SIG-M5 (cell line): ENCODE measurements around the gene HSPB3.
"Not testable (repeated sequence)": the region's sequence is repeated elsewhere in the genome, so short reads cannot be mapped to it uniquely, and the experiment has no call there.

Experiments
- DNase-seq: peaks from one replicate; lab custom pipeline; 2025; lab: John Stamatoyannopoulos, UW

HSPB3 gene

DNA sequence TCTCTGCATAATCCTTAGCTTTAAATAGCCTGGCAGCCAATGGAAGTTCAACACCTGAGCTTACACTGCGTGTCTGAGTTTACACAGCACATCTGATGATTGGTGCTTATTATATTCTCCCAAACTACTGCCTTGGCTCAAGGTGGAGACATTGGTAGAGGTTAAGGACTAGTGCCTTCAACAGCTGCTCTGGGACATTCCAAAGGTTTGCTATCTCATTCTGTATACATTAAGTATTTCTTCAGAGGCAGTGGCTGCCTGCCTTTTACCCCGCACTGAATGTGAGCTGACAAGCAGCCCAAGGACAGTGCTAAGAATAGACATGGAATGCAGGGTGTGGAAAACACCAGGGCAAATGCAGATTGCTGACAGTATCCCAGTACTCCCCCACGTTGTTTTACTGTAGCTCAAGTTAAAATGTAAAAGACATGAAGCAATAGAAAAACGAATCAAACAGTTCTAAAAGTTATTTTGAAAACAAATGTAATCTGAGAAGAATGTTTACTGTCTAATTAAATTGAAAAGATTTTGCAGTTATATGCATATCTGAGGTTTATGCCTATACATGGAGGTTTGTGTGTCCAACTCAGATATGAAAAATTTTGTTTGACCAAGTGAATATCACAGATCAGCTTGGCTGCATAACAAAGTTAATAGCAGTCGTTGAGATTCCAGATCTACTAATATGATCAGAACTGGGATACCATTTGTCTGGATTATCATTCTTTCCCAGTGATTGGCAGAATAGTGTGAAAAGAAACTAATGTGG is 1.8 kb downstream of the HSPB3 start:
- DNase-seq, result no peak

DNA sequence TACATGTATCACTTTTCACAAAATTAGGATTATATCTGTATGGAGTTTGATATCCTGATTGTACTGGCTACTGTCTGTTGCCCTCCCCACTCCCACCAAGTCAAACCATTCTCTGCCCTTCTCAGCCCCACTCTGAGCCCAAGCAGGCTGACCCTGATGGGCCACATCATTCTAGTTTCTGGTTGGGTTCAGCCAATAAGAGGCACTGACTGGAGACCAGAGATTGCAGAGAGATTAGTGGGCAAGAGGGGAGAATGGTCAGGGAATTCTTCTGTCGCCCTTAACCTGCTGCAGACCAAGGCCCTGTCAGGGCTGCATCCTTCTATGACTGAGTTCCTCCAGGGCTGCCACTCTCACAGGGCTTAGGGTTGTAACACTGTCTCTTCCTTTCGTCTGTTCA is 2.7 kb downstream of the HSPB3 start:
- no peak for DNase-seq

DNA sequence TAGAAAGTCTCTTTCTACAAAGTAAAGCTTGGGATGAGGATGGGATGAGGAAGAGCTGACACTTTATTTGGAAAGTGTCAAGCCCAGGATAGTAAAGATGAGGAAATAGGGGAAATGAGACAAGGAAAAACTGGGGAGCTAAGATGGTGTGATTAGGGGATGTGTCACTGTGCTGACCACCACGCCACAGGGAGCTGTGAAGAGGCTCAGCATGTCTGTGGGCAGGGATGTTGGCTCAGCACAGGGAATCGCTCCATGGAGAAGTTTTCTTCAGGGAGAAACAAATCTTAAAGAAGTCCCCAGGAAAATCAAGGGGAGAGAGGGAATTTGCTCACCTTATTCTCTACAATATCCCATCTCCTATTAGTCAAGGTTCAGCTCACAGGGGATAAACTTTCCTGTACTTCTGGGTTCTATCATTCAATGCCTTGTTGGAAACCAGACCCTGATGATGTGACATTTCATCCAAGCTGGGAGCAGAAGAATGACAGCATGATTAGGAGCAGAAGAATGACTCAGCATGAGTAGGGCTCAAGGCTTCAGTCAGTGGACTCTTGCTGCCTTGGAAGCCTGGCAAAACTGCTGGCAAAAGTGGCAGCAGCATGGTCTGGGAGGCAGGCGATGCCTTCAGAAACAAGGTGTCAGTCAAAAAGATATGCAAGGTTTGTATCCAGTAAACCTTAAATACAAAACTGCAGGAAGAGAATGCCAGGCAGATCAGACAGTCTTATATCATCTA is 4.9 kb downstream of the HSPB3 start:
- DNase-seq, result no peak

DNA sequence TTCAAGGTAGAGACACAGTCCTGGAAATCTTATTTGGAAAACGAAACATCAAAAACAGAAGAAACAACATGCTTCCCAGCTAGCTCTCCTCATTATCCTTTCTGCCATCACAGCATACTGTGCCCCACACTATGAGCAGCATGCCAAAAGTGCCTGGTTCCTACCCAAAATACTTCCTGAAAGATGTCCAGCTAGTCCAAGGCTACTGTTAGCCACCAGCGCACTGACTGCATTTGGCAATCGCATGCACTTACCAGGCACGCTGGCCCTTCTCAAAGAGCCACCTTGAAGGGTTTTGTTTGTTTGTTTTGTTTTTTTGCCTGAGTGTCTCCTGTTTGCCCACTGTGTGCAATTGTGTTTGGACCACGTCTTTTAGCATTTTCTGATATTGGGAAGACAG is 6.8 kb downstream of the HSPB3 start:
- no peak for DNase-seq

DNA sequence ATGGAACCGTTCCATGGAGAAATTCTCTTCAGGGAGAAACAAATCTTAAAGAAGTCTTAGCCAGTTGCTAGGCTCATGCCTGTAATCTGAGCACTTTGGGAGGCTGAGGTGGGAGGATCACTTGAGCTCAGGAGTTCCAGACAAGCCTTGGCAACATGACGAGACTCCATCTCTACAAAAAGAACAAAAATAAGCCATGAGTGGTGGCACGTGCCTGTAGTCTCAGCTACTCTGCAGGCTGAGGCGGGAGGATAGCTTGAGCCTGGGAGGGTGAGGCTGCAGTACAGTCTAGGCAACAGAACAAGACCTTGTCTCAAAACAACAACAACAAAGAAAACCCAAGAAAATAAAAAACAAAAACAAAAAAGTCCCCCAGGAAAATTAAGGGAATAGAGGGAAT is 8.2 kb downstream of the HSPB3 start:
- no peak for DNase-seq

DNA sequence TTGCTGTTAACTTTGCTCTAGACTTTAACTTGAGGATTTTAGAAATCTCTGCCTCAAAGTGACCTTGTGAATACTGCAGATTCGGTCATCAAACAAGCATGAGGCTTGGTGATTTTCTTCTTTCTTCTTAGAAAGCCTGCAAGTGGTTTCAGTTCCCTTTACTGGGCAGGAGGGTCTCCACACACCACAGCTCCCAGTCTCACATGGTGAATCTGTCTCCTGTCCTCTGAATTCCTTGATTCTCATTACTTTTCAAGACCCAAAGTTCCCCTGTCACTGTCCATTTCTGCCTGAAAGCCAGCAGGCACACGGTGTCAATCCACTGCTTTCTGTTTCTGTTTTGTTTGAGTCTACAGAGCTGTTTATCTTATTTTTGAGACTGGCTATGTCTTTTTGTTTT is 14.1 kb downstream of the HSPB3 start:
- DNase-seq, result no peak

DNA sequence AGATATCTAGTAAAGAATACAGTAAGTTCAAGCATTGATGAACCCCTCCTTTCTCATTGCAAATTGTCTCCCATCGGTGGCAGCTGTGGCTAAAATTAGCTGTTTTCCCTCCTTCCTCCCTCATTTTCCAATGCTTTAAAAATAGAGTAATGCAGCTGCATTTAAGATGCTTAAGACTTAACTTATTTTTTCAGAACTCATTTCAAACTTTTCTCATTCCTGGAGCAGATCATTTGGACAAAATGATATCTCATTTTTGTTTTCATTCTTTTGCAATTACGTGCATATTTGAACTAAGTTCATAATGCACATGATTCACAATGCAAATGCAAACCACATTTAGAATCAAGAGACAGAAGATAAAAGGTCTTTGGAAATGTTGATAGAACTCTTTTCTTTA is 14.6 kb downstream of the HSPB3 start:
- DNase-seq, result no peak

DNA sequence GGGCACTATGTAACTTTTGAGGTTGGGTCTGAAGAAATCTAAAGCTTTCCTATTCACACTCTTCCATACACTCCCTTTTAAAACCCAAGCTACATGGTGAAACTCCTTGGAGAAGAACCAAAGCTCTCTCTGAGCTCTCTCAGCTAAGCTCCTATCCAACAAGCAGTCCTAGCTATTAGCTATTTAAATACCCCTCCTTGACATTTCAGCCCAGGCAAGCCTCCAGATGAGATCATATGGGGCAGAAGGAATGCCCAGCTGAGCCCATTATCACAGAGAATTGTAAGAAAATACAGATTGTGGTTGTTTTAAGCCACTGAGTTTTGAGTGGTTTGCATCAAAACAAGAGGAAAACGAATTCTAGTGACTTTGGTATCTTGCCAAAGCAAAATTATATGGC is 15.2 kb downstream of the HSPB3 start:
- no peak for DNase-seq

DNA sequence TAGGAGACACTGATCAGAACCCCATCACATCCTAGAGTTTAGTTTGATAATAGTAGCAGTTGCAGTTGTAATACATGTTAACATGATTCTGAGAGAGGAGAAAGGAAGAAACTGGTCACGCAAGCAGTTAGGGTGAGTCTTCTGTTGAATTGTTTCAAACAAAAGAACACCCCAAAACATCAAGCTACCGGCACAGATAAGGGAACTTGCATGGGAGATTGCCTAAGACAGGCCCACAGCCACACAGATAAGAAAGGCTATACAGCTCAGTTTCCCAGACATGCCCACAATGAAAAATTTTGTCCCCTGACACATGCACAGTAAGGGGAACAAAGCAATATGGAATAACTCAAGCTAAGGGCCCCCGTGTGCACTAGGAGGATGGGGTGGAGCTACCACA is 15.9 kb downstream of the HSPB3 start:
- no peak for DNase-seq

DNA sequence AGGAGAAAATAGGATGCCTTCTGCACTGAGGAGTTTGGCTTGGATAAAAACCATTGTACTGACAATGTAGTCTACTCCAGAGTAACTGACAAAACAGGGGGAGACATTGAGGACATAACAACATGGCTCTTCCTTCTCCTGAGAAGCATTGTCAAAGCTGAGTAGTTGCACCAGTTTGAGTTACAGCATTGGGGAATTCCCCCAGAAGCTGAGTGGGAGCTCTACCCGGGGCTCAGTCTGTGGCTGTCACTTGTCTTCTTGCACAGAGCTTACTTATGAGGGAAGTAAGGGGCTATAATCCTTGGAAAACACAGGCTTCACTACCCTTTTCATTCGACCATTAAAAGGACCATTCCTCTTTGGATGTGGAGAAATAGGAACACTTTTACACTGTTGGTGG is 21.2 kb downstream of the HSPB3 start:
- DNase-seq, result no peak

DNA sequence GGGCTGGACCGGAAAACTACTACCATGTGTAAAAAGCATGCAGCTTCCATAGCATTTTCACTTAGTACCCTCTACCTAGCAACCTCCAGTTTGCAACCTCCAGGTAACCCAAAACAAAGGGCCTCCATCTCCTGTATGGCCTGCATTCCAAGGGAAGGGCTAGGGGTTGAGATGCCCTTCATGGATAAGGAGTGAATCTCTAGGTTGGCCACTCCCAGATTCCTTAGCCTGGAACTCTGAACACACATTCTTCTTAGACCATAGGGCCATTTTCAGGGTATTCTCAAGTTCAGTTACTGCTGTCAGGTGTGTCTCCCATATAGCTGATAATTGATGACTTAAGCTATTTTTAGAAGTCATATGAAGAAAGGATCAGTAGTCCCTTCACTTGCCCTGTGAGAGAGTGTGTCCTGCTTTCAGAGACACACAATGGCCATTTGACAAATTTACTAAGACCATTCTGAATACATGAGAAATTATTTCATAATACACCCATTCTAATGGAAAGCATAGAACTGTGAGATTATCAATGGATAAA is 22.5 kb downstream of the HSPB3 start:
- no peak for DNase-seq

DNA sequence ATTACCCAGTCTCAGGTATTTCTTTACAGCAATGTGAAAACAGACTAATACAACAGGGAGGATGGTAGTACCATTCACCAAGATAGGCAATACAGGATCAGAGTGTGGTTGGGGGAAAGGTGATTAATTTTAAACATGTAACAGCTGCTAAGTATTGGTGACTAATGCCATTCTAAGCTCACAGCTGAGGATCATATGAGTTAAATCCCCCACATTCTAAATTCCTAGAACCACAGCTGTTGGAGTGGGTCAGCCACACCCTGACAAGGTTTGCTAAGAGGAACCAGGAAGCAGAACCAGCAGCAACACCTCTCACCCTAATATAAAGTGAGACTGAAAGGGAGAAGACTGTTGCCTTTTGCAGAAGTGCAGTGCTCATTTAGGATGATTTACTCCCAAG is 24.8 kb downstream of the HSPB3 start:
- DNase-seq, result no peak

DNA sequence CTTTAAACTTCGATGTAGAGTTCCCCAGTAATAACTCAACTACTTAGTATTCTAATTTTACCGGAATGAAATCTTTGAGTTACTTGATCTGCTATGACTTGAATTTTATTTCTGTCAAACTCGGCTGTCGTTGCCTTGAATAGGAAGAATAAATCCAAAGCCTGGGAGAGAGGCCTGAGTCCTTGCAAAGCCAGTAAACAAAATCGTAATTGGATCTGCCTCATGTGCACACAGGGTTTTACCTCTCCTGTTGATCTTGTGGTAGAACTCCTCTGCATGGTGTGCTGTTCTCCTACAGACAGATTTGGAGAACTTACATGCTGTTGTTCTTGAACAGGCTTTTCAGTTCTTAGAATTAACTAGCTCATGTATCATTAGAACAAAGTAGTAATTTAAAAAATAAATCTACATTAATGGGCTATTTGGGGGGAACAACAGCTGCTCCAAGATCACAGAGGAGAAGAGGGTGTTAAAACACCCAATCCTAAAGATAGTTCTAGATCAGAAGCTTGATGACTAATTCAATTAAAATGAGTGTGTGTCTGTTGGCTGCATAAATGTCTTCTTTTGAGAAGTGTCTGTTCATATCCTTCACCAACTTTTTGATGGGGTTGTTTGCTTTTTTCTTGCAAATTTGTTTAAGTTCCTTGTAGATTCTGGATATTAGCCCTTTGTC is 28.9 kb downstream of the HSPB3 start:
- DNase-seq, result no peak

DNA sequence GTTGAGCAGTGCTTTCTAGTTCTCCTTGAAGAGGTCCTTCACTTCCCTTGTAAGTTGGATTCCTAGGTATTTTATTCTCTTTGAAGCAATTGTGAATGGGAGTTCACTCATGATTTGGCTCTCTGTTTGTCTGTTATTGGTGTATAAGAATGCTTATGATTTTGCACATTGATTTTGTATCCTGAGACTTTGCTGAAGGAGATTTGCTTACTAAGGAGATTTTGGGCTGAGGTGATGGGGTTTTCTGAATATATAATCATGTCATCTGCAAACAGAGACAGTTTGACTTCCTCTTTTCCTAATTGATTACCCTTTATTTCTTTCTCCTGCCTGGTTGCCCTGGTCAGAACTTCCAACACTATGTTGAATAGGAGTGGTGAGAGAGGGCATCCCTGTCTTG is 30.2 kb downstream of the HSPB3 start:
- DNase-seq, result not testable (repeated sequence)

DNA sequence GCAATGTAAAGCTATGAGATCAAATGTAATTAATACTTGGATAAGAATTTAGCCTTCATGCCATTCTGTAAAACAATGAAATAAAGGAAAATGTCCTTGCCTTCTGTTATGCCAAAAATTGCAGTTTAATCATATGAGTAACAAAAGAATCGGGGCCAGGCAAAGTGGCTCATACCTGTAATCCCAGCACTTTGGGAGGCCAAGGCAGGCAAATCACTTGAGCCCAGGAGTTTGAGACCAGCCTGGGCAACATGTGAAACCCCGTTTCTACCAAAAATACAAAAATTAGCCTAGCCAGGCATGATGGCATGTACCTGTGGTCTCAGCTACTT is 34.1 kb downstream of the HSPB3 start:
- DNase-seq, result not testable (repeated sequence)

DNA sequence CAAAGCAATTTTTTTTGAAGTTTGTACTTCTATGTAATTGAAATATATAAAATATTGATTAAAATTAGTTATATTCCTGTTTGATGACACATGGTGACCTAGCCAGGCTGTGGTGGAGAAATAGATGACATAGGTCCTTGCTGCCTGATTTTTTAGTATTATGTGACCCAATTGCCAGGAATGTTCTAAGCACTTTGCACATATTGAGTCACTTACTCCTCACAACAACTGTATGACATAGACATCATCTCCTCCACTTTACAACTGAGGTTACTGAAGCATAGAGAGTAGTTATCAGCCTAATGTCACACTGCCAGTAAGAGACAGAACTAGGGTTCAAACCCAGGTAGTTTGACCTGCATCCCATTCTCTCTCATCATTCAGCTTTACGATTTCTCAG is 35.8 kb downstream of the HSPB3 start:
- DNase-seq, result no peak

DNA sequence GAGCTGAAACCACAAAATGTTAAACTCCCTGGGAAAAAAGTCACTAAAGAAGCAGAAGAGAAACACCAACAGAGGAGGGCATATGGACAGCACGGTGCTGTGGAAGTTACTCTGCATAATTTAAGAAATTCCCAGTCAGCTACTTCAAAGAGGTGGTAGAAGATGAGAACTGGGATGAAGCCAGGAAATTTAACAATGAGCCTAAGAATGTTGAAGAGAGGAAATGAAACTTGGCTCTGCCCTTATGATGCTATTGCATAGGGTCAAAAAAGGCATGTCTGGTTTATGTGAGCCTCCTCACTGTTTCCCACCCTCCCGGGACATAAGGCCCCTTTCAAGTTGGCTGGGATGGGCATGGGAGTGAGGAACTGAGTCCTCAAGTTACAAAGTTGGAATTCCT is 36.7 kb downstream of the HSPB3 start:
- no peak for DNase-seq

DNA sequence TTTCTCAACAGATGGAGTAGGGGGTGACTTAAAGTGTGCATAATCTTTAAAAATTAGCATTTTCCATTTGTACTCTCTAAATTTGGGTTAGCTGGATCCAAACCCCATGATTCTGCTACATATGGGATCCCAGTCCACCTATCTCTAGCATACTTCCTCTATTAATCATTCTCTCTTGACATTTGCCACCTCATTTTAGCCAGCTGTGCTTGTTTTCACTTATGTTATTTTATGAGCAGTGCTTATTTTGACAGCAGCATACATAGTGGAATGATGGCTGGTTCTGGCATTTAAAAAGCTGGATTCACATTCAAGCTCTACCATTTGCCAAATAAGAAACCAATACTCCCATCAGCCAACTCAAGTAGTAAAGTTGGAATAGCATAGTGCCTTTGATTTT is 39.5 kb downstream of the HSPB3 start:
- DNase-seq, result no peak
